Endothelial cell of umbilical vein (primary cell): ENCODE data around the gene KRT10. TPM values are rescaled to one million over a fixed set of nuclear protein-coding genes. Genes with fewer than 3 reads are reported as not detected.

Experiments used
- Bru-seq: library from RNA; stranded (reverse); fragments of 400-500 nt; gene quantifications from one replicate; lab custom pipeline; 2021; lab: Mats Ljungman, UMichigan
- BruChase-seq, 2 experiments: library from RNA; stranded (reverse); fragments of 400-500 nt; gene quantifications; one replicate each; lab custom pipeline; 2021; lab: Mats Ljungman, UMichigan
- BruUV-seq: library from RNA; stranded (reverse); fragments of 400-500 nt; replicated peaks from 2 replicates; lab custom pipeline; 2021; lab: Mats Ljungman, UMichigan
- CTCF ChIA-PET: fragments of 300-600, 350-600 bp; sonication (Branson Sonifier 250); formaldehyde crosslinking; loops from one replicate; lab custom pipeline; 2021; ENCODE audit warnings: antibody characterized with exemption, inconsistent platforms; lab: Charles Lee
- POLR2A ChIA-PET: fragments of 300-600, 350-600 bp; sonication (Branson Sonifier 250); formaldehyde crosslinking; loops from one replicate; lab custom pipeline; 2021; ENCODE audit warnings: antibody characterized with exemption, inconsistent platforms; lab: Charles Lee
- DNase-seq: peaks from one replicate; pipeline ENCODE4 v3.0.0-alpha.2; 2011; ENCODE audit warnings: low read depth, low spot score
- FAIRE-seq: peaks from 2 replicates; lab custom pipeline; 2011; peaks lifted over from hg19 to GRCh38; lab: Jason Lieb, UNC
- H2AFZ ChIP-seq: 2 replicates; pipeline ENCODE4 v1.6.0; 2012; ENCODE audit warnings: low read depth, low read length, control low read depth, inconsistent platforms
- H3K27ac ChIP-seq: 2 replicates; pipeline ENCODE4 v1.5.1; 2011; ENCODE audit warnings: low read depth, mild to moderate bottlenecking, control low read depth, low read length, moderate library complexity; ENCODE audit not compliant: insufficient read depth
- H3K27me3 ChIP-seq, 2 experiments: 2 replicates each; pipeline versions ENCODE4 v1.6.0 to v1.6.1; 2011; ENCODE audit warnings: low read length in 2 of 2, mixed read lengths in 1 of 2; ENCODE audit not compliant: control insufficient read depth in 2 of 2, insufficient read depth in 2 of 2
- H3K36me3 ChIP-seq, 2 experiments: 2 replicates in 1 of 2; 3 replicates in 1 of 2; pipeline ENCODE4 v1.5.1; 2011; ENCODE audit warnings: low read length in 2 of 2, mild to moderate bottlenecking in 1 of 2, moderate library complexity in 1 of 2; ENCODE audit not compliant: control insufficient read depth in 2 of 2, insufficient read depth in 2 of 2; ENCODE audit errors: extremely low read depth in 1 of 2
- H3K4me1 ChIP-seq: 3 replicates; pipeline ENCODE4 v1.5.1; 2011; ENCODE audit warnings: mild to moderate bottlenecking, low read length; ENCODE audit not compliant: control insufficient read depth, insufficient read depth; ENCODE audit errors: extremely low read depth
- H3K4me2 ChIP-seq: 2 replicates; pipeline ENCODE4 v1.6.1; 2011; ENCODE audit warnings: low read length, control low read depth, mixed read lengths; ENCODE audit not compliant: insufficient read depth
- H3K4me3 ChIP-seq, 3 experiments: fragments of 200-600 bp in 1 of 3; sonication (generic), shearing (Covaris generic) in 1 of 3; replicated peaks in 1 of 3; 2 replicates each; pipeline ENCODE4 v1.5.1; 2011 to 2016; ENCODE audit warnings: control low read depth in 3 of 3, low read length in 3 of 3, mild to moderate bottlenecking in 2 of 3, inconsistent platforms in 1 of 3, low read depth in 1 of 3, moderate library complexity in 1 of 3; ENCODE audit not compliant: insufficient read depth in 1 of 3
- H3K79me2 ChIP-seq: 2 replicates; pipeline ENCODE4 v1.6.0; 2012; ENCODE audit warnings: low read length, inconsistent platforms; ENCODE audit not compliant: control insufficient read depth, insufficient read depth
- H3K9ac ChIP-seq: replicated peaks from 2 replicates; pipeline ENCODE3; 2011; ENCODE audit warnings: low read length, control low read depth; ENCODE audit not compliant: insufficient read depth; ENCODE audit errors: extremely low read depth
- H3K9me1 ChIP-seq: replicated peaks from 3 replicates; pipeline ENCODE4 v1.6.0; 2011; ENCODE audit warnings: mild to moderate bottlenecking, low read length; ENCODE audit not compliant: control insufficient read depth, insufficient read depth; ENCODE audit errors: extremely low read depth
- H3K9me3 ChIP-seq: replicated peaks from 2 replicates; pipeline ENCODE4 v1.5.1; 2012; ENCODE audit warnings: low read length, inconsistent platforms; ENCODE audit not compliant: control insufficient read depth, insufficient read depth
- H4K20me1 ChIP-seq: replicated peaks from 2 replicates; pipeline ENCODE3; 2011; ENCODE audit warnings: mild to moderate bottlenecking, low read length; ENCODE audit not compliant: control insufficient read depth, insufficient read depth; ENCODE audit errors: extremely low read depth
- EZH2 ChIP-seq: IDR thresholded peaks from 2 replicates; pipeline ENCODE4 v1.6.1; 2012; ENCODE audit warnings: borderline replicate concordance, low read depth, mild to moderate bottlenecking, moderate library complexity, low read length, inconsistent platforms; ENCODE audit not compliant: severe bottlenecking
- FOS ChIP-seq: IDR thresholded peaks from 2 replicates; pipeline ENCODE4 v1.6.1; 2011; ENCODE audit warnings: mild to moderate bottlenecking, low read length, moderate library complexity, borderline replicate concordance; ENCODE audit not compliant: insufficient read depth
- GATA2 ChIP-seq: IDR thresholded peaks from 2 replicates; pipeline ENCODE4 v1.7.0; 2011; ENCODE audit warnings: low read depth, mild to moderate bottlenecking, moderate library complexity, mixed read lengths, low read length; ENCODE audit not compliant: insufficient read length, insufficient read depth
- JUN ChIP-seq: IDR thresholded peaks from 2 replicates; pipeline ENCODE4 v1.6.1; 2011; ENCODE audit warnings: borderline replicate concordance, low read depth; ENCODE audit not compliant: insufficient read length, insufficient read depth
- MYC ChIP-seq: IDR thresholded peaks from one replicate; pipeline ENCODE4 v1.6.1; 2011; ENCODE audit warnings: mild to moderate bottlenecking, low read depth, low read length
- POLR2A ChIP-seq: IDR thresholded peaks from 2 replicates; pipeline ENCODE4 v1.6.1; 2012; ENCODE audit warnings: low read depth, mild to moderate bottlenecking, control low read depth, low read length
- POLR2AphosphoS5 ChIP-seq: IDR thresholded peaks from 2 replicates; pipeline ENCODE4 v1.6.1; 2012; ENCODE audit warnings: low read depth, mild to moderate bottlenecking, control low read depth, low read length, moderate library complexity; ENCODE audit not compliant: insufficient read depth
- dilution Hi-C: fragments of 300-500 bp; cut with MboI; formaldehyde crosslinking; loops from one replicate; pipeline ENCODE4 v1.15.0; 2019; ENCODE audit warnings: low sequenced_read_pairs; ENCODE audit not compliant: extremely low pct_ligation_motif_present
- intact Hi-C: fragments of 100-400 bp; cut with micrococcal nuclease; formaldehyde crosslinking; loops from one replicate; pipeline ENCODE4 v1.10.0; 2022
- long read RNA-seq: library from polyadenylated mRNA; stranded (forward); transcript quantifications from one replicate; pipeline ENCODE4 v2.0.0, GENCODE V29; 2021
- polyA minus RNA-seq, 3 experiments: library from RNA; depleted of rRNA, polyadenylated mRNA; stranded (reverse); fragments of >200 nt; gene quantifications; 1 replicate in 1 of 3; 2 replicates in 2 of 3; pipeline ENCODE4 v1.2.3, GENCODE V29; 2011
- polyA plus RNA-seq, 4 experiments: library from polyadenylated mRNA; depleted of rRNA in 3 of 4; stranded (reverse) in 3 of 4; unstranded in 1 of 4; fragments of >200 nt; gene quantifications; 2 replicates each; pipeline versions ENCODE4 v1.2.1 to v1.2.3, GENCODE V29; 2011 to 2012; ENCODE audit warnings: missing spikeins in 1 of 4
- total RNA-seq: library from RNA; stranded (reverse); gene quantifications from 2 replicates; pipeline ENCODE4 v1.2.3, GENCODE V29; 2021
- TF ChIP-seq, protein P1 (sequence below), 2 donors: IDR thresholded peaks; 1 replicate in 1 of 2; 2 replicates in 1 of 2; pipeline ENCODE4 v1.5.1; 2011; ENCODE audit warnings: low read length in 2 of 2, mild to moderate bottlenecking in 2 of 2, moderate library complexity in 2 of 2, control low read depth in 1 of 2, inconsistent platforms in 1 of 2, low read depth in 1 of 2; ENCODE audit not compliant: insufficient read depth in 1 of 2; ENCODE audit errors: extremely low read depth in 1 of 2
- TF ChIP-seq, protein P2 (sequence below): IDR thresholded peaks from 2 replicates; pipeline ENCODE4 v1.6.1; 2011; ENCODE audit not compliant: insufficient read depth, insufficient read length

The KRT10 gene
- total RNA-seq (51.4 and 55.6 TPM in 2 replicates), polyA plus RNA-seq (5.1 and 5.4 TPM in 2 replicates), polyA minus RNA-seq (0.55 and 1.4 TPM in 2 replicates), Bru-seq, nascent RNA (percentile 59 among the genes with signal in this experiment), BruChase-seq, experiment 1, labeled RNA remaining after a 6-hour chase (percentile 85 among the genes with signal in this experiment), BruChase-seq, experiment 2, labeled RNA remaining after a 2-hour chase (percentile 59 among the genes with signal in this experiment)
- 20.1 and 26.1 TPM in 2 replicates for polyA plus RNA-seq (2011; cell fraction: cytosol; rRNA removed)
- 6.5 and 7.1 TPM in 2 replicates for polyA plus RNA-seq (2011; cell fraction: nucleus; rRNA removed)
- 36.4 and 74.7 TPM in 2 replicates for polyA plus RNA-seq (2012)
- polyA minus RNA-seq (2011; cell fraction: cytosol; rRNA and poly(A)+ RNA removed): 17.8 TPM
- 1.6 and 3.8 TPM in 2 replicates for polyA minus RNA-seq (2011; cell fraction: nucleus; rRNA and poly(A)+ RNA removed)
- long read RNA-seq, transcript KRT10-202 (2 exons, 583 nt): major isoform, 27 of 415 reads
- long read RNA-seq, partial matches to known transcripts: 378 of 415 reads
- long read RNA-seq, other reads (novel, unspliced or antisense): 10 of 415 reads

DNA sequence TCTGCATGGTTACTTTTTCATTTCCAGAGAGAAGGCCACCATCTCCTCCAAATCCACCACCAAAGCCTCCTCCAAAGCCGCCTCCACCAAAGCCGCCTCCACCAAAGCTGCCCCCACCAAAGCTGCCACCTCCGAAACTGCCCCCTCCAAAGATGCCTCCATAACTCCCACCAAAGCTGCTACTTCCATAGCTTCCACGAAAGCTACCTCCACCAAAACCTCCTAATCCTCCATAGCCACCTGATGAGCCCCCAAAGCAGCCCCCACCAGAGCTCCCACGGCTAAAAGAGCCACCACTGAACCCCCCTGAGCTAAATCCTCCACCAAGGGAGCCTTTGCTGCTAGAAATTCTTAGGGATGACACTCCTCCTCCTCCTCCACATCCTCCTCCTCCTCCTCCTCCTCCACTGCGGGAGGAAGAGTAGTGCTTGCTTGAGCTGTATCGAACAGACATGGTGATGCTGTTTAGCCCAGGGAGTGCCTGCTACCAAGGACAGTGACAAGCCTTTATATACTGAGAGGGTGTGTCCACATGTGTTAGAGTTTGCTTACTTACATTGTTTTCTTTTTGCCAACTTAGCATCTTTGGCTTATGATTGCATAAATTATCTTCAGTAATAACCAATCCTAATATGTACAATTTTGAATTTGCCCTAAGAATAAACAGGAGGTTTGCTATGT, at the start of gene KRT10:
TSS of gene KRT10 (minus strand) at position 483 of the 681 bp plus-strand sequence. CDS start at position 454, 29 bp downstream.
- Histone ChIP-seq H3K9me3 (no peaks in the 10 kb centered on the region), H2AFZ (no peak within 1 kb of the TSS), H3K36me3 (peaks cover 0 to 1% of the 10 kb centered on the region in 2 experiments), H3K9ac (no peak within 1 kb of the TSS), H4K20me1 (no peaks in the 10 kb centered on the region), H3K4me3 (no peak within 1 kb of the TSS), H3K4me1 (peaks cover 9% of the 10 kb centered on the region), H3K27ac (no peak within 1 kb of the TSS), H3K79me2 (no peaks in the 10 kb centered on the region), H3K27me3 (no peaks in the 10 kb centered on the region), H3K4me2 (no peak within 1 kb of the TSS), H3K9me1 (no peaks in the 10 kb centered on the region)
- POLR2A ChIA-PET: no interaction called here
- dilution Hi-C loops: no loop called here
- TF ChIP-seq FOS (no peak), JUN (no peak), POLR2A (no peak), POLR2AphosphoS5 (no peak), MYC (no peak), GATA2 (no peak), EZH2 (no peak)
- TF ChIP-seq, protein P1, sequence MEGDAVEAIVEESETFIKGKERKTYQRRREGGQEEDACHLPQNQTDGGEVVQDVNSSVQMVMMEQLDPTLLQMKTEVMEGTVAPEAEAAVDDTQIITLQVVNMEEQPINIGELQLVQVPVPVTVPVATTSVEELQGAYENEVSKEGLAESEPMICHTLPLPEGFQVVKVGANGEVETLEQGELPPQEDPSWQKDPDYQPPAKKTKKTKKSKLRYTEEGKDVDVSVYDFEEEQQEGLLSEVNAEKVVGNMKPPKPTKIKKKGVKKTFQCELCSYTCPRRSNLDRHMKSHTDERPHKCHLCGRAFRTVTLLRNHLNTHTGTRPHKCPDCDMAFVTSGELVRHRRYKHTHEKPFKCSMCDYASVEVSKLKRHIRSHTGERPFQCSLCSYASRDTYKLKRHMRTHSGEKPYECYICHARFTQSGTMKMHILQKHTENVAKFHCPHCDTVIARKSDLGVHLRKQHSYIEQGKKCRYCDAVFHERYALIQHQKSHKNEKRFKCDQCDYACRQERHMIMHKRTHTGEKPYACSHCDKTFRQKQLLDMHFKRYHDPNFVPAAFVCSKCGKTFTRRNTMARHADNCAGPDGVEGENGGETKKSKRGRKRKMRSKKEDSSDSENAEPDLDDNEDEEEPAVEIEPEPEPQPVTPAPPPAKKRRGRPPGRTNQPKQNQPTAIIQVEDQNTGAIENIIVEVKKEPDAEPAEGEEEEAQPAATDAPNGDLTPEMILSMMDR (IDR thresholded peaks at IDR 0.05; ENCODE audit: extremely low read depth in 1 of 2, insufficient read depth in 1 of 2, low read depth in 1 of 2, low read length in 2 of 2): no peak
- TF ChIP-seq, protein P2, sequence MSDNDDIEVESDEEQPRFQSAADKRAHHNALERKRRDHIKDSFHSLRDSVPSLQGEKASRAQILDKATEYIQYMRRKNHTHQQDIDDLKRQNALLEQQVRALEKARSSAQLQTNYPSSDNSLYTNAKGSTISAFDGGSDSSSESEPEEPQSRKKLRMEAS: no peak
- BruUV-seq: no TSS peak
- intact Hi-C loops: no loop called here
- CTCF ChIA-PET: interaction anchor here (0.7 kb wide), 1 partner anchor 11 kb away, joined by 3 read pairs; no protein-coding TSS in a partner anchor
- DNase-seq (no peak), FAIRE-seq (no peak)
